ENCODE measurements around the gene NRSN1.

The NRSN1 gene

DNA sequence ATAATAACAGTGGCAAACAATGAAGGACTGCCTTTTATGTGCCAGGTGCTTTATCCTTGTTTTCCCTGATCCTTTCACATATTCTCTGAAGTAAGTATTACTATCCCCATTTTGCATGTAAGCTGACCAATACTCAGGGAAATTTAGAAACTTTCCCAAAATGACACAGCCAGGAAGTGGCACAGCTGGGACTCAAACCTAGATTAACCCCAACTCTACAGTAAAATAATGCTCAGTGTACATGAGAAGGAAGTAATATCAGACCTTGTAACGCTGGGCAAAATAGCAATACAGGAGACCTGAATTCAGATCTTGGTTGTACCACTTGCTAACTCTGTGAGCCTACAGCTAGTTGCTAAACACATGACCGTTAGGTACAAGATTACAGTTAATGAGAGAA lies 26.8 kb upstream of the NRSN1 start:
- DNase-seq (ENCODE audit: low read depth) = no peak
- TF ChIP-seq, protein P1, sequence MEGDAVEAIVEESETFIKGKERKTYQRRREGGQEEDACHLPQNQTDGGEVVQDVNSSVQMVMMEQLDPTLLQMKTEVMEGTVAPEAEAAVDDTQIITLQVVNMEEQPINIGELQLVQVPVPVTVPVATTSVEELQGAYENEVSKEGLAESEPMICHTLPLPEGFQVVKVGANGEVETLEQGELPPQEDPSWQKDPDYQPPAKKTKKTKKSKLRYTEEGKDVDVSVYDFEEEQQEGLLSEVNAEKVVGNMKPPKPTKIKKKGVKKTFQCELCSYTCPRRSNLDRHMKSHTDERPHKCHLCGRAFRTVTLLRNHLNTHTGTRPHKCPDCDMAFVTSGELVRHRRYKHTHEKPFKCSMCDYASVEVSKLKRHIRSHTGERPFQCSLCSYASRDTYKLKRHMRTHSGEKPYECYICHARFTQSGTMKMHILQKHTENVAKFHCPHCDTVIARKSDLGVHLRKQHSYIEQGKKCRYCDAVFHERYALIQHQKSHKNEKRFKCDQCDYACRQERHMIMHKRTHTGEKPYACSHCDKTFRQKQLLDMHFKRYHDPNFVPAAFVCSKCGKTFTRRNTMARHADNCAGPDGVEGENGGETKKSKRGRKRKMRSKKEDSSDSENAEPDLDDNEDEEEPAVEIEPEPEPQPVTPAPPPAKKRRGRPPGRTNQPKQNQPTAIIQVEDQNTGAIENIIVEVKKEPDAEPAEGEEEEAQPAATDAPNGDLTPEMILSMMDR (IDR thresholded peaks at IDR 0.05; ENCODE audit: control insufficient read depth, extremely low read depth, insufficient read depth) = no peak
- H3K4me3 ChIP-seq (ENCODE audit: low read depth, low read length) = no peak overlapping the region

DNA sequence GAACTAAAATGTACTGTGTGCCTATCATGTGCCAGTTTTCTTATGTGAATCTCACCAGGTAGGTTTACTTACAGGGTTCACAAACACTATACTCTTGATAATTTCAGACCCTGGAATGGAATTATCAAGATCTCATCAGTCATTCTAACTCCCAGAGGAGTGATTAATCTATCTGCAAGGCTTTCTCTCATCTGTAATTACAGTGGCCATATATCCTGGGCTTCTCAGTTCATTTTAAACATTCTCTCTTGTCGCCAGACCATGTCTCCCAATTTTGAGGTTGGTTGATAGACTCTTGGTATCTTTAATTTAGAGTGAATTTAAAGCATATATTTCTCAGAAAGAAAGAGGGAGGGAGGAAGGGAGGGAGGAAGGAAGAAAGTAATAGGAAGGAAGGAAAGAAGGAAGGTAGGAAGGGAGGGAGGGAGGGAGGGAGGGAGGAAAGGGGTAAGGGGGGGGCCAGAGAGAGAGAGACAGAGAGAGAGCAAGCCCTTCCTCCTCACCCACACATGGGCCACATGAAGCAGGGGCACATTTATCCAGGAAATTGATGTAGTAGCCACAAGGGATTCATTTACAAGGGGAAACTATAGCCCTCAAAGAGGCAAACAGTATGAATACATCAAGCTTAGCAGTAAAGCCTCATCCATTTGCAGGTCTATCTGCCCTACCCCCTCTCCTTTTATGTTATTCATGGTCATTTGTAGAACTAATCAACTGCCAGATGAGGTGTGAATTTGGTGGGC lies 25.8 kb upstream of the NRSN1 start:
- TF ChIP-seq, protein P1 (IDR thresholded peaks at IDR 0.05; ENCODE audit: control insufficient read depth, extremely low read depth, insufficient read depth) = no peak
- DNase-seq (ENCODE audit: low read depth) = no peak
- H3K4me3 ChIP-seq (ENCODE audit: low read depth, low read length) = no peak overlapping the region

GRCh38 chr6:24100770-24101155 lies 25.3 kb upstream of the NRSN1 start:
- no peak for DNase-seq (ENCODE audit: low read depth)
- no peak overlapping the region for H3K4me3 ChIP-seq (ENCODE audit: low read depth, low read length)
- TF ChIP-seq, protein P1 (IDR thresholded peaks at IDR 0.05; ENCODE audit: control insufficient read depth, extremely low read depth, insufficient read depth) = no peak

DNA sequence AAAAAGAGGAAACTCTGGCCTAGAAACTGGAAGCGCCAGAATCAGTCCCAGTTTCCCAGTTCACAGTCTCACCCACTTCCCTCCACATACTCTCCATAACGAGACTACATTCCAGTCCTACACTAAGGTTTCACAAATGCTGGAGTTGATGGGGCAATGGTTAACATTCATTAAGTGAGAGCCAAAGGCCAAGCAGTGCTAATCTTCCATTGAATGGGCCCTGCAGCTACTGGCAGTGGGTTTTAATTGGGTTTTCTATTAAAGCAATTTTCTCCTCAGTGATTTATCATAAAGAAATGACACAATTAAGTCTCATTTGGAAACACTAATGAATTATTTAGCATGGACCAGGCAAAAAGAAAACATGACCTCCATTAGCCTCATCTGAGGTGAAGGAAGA lies 20.8 kb upstream of the NRSN1 start:
- no peak for DNase-seq (ENCODE audit: low read depth)
- TF ChIP-seq, protein P1 (IDR thresholded peaks at IDR 0.05; ENCODE audit: control insufficient read depth, extremely low read depth, insufficient read depth) = no peak
- H3K4me3 ChIP-seq (ENCODE audit: low read depth, low read length) = no peak overlapping the region

DNA sequence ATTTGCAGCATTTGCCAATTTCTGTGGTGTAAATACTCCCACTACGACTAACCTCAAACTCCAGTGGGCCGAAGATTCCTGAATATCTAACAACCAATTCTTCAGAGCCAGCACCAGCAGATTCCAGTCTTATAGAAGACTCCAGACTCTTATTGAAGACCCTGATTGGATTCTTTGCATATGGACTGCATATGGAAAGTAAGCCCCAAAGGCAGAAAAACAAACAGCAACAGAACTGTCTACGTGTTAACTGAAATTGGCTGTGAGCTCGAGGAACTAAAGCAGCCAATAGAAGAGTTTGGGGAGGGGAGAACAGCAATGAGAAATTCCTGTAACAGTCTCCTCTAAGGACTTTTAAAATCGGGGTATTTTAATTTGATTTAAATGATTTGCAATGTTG lies 19.7 kb upstream of the NRSN1 start:
- DNase-seq (ENCODE audit: low read depth) = no peak
- no peak overlapping the region for H3K4me3 ChIP-seq (ENCODE audit: low read depth, low read length)
- TF ChIP-seq, protein P1 (IDR thresholded peaks at IDR 0.05; ENCODE audit: control insufficient read depth, extremely low read depth, insufficient read depth) = no peak

DNA sequence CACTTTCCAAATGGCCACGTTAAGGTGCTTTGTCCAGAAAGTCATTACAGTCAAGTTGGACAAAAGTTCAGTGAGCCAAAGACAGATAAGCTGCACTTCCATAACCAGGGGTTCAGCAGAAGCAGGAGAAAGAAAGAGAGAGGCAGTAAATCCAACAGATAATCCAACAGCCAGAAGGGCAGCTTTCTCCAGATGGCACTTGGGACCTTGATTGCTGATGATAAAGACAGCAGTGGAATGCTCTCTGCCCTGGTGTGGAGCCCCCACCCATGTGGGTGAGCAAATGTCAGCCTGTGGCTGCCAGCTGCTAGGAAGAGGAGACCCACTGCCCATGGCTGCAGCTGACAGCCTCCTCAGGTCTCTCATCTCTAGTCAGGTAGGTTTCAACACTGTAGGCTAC lies 18.7 kb upstream of the NRSN1 start:
- no peak overlapping the region for H3K4me3 ChIP-seq (ENCODE audit: low read depth, low read length)
- no peak for DNase-seq (ENCODE audit: low read depth)
- TF ChIP-seq, protein P1 (IDR thresholded peaks at IDR 0.05; ENCODE audit: control insufficient read depth, extremely low read depth, insufficient read depth) = no peak

DNA sequence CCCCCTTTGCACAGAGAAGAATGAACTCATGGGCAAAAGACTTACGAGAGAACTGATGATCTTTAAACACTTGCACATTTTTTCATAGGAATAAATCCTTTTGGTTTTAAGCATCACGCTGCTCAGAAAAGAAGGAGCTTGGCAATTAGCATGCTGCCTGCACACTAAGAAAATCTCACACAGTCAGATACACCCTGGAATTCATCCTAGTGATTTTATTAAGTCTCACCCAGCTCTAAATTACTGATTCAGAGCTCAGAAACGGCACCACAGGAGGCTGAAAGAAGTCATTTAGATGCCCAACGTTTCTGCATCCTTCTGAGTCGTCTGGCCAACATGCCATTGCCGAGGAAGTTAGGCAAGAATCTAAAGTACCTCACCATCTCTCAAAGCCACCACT lies 18.0 kb upstream of the NRSN1 start:
- no peak overlapping the region for H3K4me3 ChIP-seq (ENCODE audit: low read depth, low read length)
- no peak for DNase-seq (ENCODE audit: low read depth)
- TF ChIP-seq, protein P1 (IDR thresholded peaks at IDR 0.05; ENCODE audit: control insufficient read depth, extremely low read depth, insufficient read depth) = no peak

Data from LNCaP clone FGC (cell line).